Stomach (tissue), 9 donors: ENCODE measurements around the gene PRDM12. TPM values are rescaled to one million over a fixed set of nuclear protein-coding genes. Genes with fewer than 3 reads are reported as not detected.

Experiments used
- DNase-seq, 2 donors: peaks; one replicate each; pipeline versions ENCODE4 v3.0.0 to v3.0.0-alpha.2; 2013 to 2019
- H3K27ac ChIP-seq, 5 donors: fragments of 200-600 bp in 4 of 5; sonication (generic) in 4 of 5; one replicate each; pipeline ENCODE4 v1.5.1; 2013 to 2019; ENCODE audit warnings: mild to moderate bottlenecking in 1 of 5, moderate library complexity in 1 of 5
- H3K27me3 ChIP-seq, 3 donors: fragments of 200-600 bp; sonication (generic); one replicate each; pipeline ENCODE4 v1.5.1; 2017 to 2019; ENCODE audit warnings: mixed run types in 1 of 3
- H3K36me3 ChIP-seq, 4 donors: fragments of 200-600 bp; sonication (generic); 1 replicate in 3 of 4; 2 replicates in 1 of 4; pipeline ENCODE4 v1.5.1; 2016 to 2019
- H3K4me1 ChIP-seq, 4 donors: fragments of 200-600 bp; sonication (generic); one replicate each; pipeline ENCODE4 v1.5.1; 2016 to 2019
- H3K4me3 ChIP-seq, 4 donors: fragments of 200-600 bp; sonication (generic) in 3 of 4; one replicate each; pipeline ENCODE4 v1.5.1; 2016 to 2019; ENCODE audit warnings: mild to moderate bottlenecking in 1 of 4
- H3K9me3 ChIP-seq, 4 donors: fragments of 200-600 bp; sonication (generic); one replicate each; pipeline ENCODE4 v1.5.1; 2016 to 2019
- CTCF ChIP-seq, 7 experiments: fragments of 450-650 bp in 4 of 7; fragments of 200-600 bp in 3 of 7; sonication (generic) in 3 of 7; IDR thresholded peaks; one replicate each; pipeline ENCODE4 v1.5.1; 2016 to 2019; ENCODE audit warnings: antibody characterized with exemption in 7 of 7, control low read depth in 2 of 7, mild to moderate bottlenecking in 1 of 7
- EP300 ChIP-seq: sonication (generic); formaldehyde crosslinking; IDR thresholded peaks from one replicate; pipeline ENCODE4 v1.6.1; 2017; ENCODE audit warnings: antibody characterized with exemption
- POLR2A ChIP-seq, 4 donors: fragments of 450-650 bp; IDR thresholded peaks; one replicate each; pipeline ENCODE4 v1.6.1; 2016; ENCODE audit warnings: antibody characterized with exemption in 4 of 4, control low read depth in 2 of 4, mild to moderate bottlenecking in 1 of 4, moderate library complexity in 1 of 4
- POLR2AphosphoS5 ChIP-seq, 3 donors: sonication (generic); formaldehyde crosslinking; IDR thresholded peaks; one replicate each; pipeline ENCODE4 v1.6.1; 2016; ENCODE audit warnings: antibody characterized with exemption in 3 of 3
- WGBS, 5 donors: extraction: QIAGEN DNeasy Blood & Tissue Kit in 3 of 5; methylation state at CpG; one replicate each; pipeline versions ENCODE4 v1.1.5 to v1.1.7; 2013 to 2018; 5-methylcytosine and 5-hydroxymethylcytosine counted together
- intact Hi-C: fragments of 100-400 bp; cut with DNase I; formaldehyde crosslinking; loops from one replicate; pipeline ENCODE4 v1.15.1; 2023; ENCODE audit warnings: low total_unique reads
- polyA plus RNA-seq, 3 donors: library from polyadenylated mRNA; stranded (reverse); fragments of 200-250 nt; gene quantifications; one replicate each; pipeline ENCODE4 v1.2.3, GENCODE V29; 2013
- total RNA-seq, 5 donors: library from RNA; depleted of rRNA; stranded (reverse); fragments of >200 nt; gene quantifications; one replicate each; pipeline versions ENCODE4 v1.1.0 to v1.2.3, GENCODE V29; 2014 to 2016
- donor health status: healthy with polysubstance abuse.
- donor health status: Bipolar disorder and iron deficiency.
- donor health status: healthy.

Gene PRDM12
- total and polyA plus RNA-seq, 8 donors = 0.08 TPM; not detected in 7

DNA sequence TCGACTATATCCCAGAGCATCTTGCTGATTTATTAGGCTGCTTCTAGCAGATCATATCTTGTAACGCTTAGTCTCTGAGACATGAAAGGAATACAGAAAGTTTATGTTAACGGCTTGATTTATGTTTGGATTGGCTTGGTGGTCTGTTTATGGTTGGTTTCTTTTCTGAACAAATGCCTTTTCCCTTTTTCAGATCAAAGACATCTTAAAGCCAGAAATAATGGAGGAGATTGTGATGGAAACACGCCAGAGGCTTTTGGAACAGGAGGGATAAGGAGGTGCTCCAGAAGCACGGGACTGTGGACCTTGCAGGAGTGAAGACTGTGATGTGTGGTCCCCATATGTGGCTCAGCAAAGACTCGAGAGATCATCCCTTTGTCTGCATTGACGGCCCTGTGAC is 39.1 kb downstream of the PRDM12 start:
- DNase-seq = no peak
- peaks cover 0 to 16% (median 8%) of the 10 kb centered on the region in 4 donors for H3K4me1 ChIP-seq
- H3K27ac ChIP-seq = no peak overlapping the region
- no peaks in the 10 kb centered on the region for H3K27me3 ChIP-seq
- intact Hi-C loops = loop anchor here (10.0 kb wide), 1 partner anchor 341 kb away; no protein-coding TSS in a partner anchor
- H3K9me3 ChIP-seq = no peaks in the 10 kb centered on the region
- WGBS, 5 donors = 73 to 83% (median 81%) methylated on average over 7 of the region's 7 CpGs
- H3K36me3 ChIP-seq = peaks cover 41 to 82% (median 75%) of the 10 kb centered on the region in 4 donors
- no peak for TF ChIP-seq POLR2A (IDR thresholded peaks at IDR 0.05)
- TF ChIP-seq EP300 = no peak
- TF ChIP-seq POLR2AphosphoS5 (IDR thresholded peaks at IDR 0.05) = no peak
- TF ChIP-seq CTCF (IDR thresholded peaks at IDR 0.05) = no peak
- H3K4me3 ChIP-seq = no peak overlapping the region

DNA sequence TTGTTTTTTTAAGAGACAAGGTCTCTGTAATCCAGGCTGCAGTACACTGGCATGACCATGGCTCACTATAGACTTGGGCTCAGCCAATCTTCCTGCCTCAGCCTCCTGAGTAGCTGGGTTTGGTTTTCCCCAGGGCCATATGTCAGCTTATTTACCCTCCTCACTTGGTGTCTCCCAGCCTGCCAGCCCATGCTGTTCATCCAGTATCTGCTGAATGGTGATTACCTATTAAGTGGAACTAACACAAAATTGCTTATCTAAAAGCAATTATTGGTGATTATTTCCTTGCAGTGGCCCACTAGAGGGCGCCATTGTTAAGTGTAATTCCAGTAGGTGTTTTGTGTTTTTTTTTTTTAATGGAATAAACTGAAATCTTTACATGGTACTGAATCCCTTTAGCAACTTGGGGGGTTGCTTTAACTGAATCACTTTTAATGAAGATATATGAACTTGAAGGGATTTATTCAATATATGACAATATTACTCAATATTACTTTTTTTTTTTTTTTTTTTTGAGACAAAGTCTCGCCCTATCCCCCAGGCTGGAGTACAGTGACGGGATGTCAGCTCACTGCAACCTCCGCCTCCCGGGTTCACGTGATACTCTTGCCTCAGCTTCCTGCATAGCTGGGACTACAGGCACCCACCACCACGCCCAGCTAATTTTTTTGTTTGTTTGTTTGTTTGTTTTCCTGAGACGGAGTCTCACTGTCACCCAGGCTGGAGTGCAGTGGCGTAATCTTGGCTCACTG is 43.0 kb downstream of the PRDM12 start:
- no peak overlapping the region for H3K4me3 ChIP-seq
- H3K36me3 ChIP-seq = peaks cover 26 to 43% (median 38%) of the 10 kb centered on the region in 4 donors
- H3K27ac ChIP-seq = no peak overlapping the region
- WGBS, 5 donors = 38 to 54% (median 42%) methylated on average over 9 of the region's 9 CpGs
- intact Hi-C loops = loop anchor here (5.0 to 10.0 kb wide), 2 partner anchors 230 to 337 kb away; partner anchors contain the start of gene FIBCD1
- peak; percentile 80 to 89 for DNase-seq
- H3K4me1 ChIP-seq = peaks cover 0 to 11% (median 5%) of the 10 kb centered on the region in 4 donors
- H3K27me3 ChIP-seq = no peaks in the 10 kb centered on the region
- H3K9me3 ChIP-seq = no peaks in the 10 kb centered on the region
- TF ChIP-seq CTCF (IDR thresholded peaks at IDR 0.05) = peak in 5 of 7 experiments; percentile 41 to 84 (median 70)
- TF ChIP-seq POLR2AphosphoS5 (IDR thresholded peaks at IDR 0.05) = no peak
- no peak for TF ChIP-seq POLR2A (IDR thresholded peaks at IDR 0.05)

DNA sequence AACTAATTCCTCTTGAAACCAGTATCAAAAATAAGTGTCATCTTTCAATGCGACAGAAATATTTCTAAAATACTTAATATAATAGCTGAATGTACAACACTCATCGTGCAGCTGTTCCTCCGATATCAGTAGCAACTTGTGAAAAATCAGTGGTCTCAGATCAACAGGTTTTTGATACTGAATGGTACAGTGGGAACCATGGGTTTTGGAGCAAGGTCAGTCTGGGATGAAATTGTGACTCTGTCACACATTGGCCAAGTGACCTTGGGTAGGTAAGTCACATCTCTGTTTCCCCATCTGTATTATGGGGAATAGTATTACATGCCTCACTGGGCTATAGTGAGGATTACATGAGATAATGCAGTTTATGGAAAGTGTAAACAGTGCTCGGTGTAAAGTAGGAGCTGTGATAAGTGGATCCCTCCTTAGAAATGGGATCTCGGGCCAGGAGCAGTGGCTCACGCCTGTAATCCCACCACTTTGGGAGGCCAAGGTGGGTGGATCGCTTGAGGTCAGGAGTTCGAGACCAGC is 46.5 kb downstream of the PRDM12 start:
- intact Hi-C loops = loop anchor here (5.0 to 10.0 kb wide), 2 partner anchors 124 to 151 kb away; partner anchors contain the start of gene ABL1
- whole genome bisulfite sequencing, 5 donors = 70 to 79% (median 73%) methylated on average over 8 of the region's 8 CpGs
- H3K4me1 ChIP-seq = peaks cover 16 to 37% (median 28%) of the 10 kb centered on the region in 4 donors
- no peaks in the 10 kb centered on the region for H3K27me3 ChIP-seq
- H3K9me3 ChIP-seq = no peaks in the 10 kb centered on the region
- no peak overlapping the region for H3K27ac ChIP-seq
- H3K4me3 ChIP-seq = no peak overlapping the region
- DNase-seq = no peak
- peaks cover 0 to 8% (median 4%) of the 10 kb centered on the region in 4 donors for H3K36me3 ChIP-seq
- TF ChIP-seq CTCF (IDR thresholded peaks at IDR 0.05) = no peak
- TF ChIP-seq POLR2A (IDR thresholded peaks at IDR 0.05) = no peak
- TF ChIP-seq POLR2AphosphoS5 (IDR thresholded peaks at IDR 0.05) = no peak
- TF ChIP-seq EP300 = no peak

DNA sequence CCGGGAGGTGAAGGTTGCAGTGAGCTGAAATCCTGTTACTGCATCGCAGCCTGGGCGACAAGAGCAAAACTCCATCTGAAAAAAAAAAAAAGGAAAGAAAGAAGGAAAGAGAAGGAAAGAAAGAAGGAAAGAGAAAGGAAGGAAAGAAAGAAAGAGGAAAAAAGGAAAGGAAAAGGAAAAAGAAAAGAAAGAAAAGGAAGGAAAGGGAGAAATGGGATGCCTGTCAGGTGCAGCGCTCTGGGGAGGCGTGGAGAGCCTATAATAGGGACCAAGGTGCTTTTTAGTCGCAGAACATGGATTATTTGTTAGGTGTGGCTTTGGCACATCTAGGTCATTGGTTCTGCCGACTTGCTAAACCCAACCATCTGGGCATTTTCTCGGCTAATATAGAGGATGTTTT is 47.1 kb downstream of the PRDM12 start:
- Histone ChIP-seq H3K27me3 (no peaks in the 10 kb centered on the region), H3K4me3 (no peak overlapping the region), H3K9me3 (no peaks in the 10 kb centered on the region), H3K4me1 (peaks cover 21 to 42% (median 34%) of the 10 kb centered on the region in 4 donors), H3K27ac (no peak overlapping the region), H3K36me3 (peaks cover 0 to 2% (median 0%) of the 10 kb centered on the region in 4 donors)
- no peak for DNase-seq
- intact Hi-C loops = loop anchor here (5.0 to 10.0 kb wide), 2 partner anchors 123 to 151 kb away; partner anchors contain the start of gene ABL1
- TF ChIP-seq POLR2A (IDR thresholded peaks at IDR 0.05) = no peak
- TF ChIP-seq CTCF (IDR thresholded peaks at IDR 0.05) = no peak
- TF ChIP-seq EP300 = no peak
- TF ChIP-seq POLR2AphosphoS5 (IDR thresholded peaks at IDR 0.05) = no peak
- 71 to 82% (median 73%) methylated on average over 8 of the region's 8 CpGs for WGBS, 5 donors
